HG03354 (cell line): ENCODE measurements around the gene OR51A2.
"Not testable (repeated sequence)": the region's sequence is repeated elsewhere in the genome, so short reads cannot be mapped to it uniquely, and the experiment has no call there.

Experiments
- ATAC-seq: cut with Tn5 transposase; IDR thresholded peaks from one replicate; pipeline ENCODE4 v1.9.1; 2021; ENCODE audit warnings: mild to moderate bottlenecking; ENCODE audit not compliant: unreplicated experiment, poor library complexity, severe bottlenecking

The OR51A2 gene

DNA sequence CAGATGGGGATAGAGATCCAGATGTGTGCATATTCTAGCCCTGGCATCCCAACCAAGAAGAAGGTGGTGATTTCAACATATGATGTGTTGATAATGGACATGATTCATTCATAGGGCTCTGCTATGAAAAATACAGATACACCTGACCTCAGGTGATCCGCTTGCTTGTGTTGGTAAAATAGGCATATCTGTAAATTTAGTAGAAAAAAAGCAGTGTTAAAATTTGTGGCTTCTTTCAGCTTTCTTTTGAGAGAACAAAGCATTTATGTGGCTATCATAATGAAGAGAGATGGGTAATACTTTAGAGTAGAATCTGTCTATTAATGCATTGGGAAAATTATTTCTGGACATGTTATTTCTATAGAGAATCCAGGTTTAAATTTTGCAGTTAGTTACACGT is at the start of gene OR51A2:
Gene OR51A2, minus strand, starts transcription at position 101 of the 400 bp plus-strand sequence. Its CDS starts 0 bp downstream, at position 101.
- not testable (repeated sequence) for ATAC-seq

DNA sequence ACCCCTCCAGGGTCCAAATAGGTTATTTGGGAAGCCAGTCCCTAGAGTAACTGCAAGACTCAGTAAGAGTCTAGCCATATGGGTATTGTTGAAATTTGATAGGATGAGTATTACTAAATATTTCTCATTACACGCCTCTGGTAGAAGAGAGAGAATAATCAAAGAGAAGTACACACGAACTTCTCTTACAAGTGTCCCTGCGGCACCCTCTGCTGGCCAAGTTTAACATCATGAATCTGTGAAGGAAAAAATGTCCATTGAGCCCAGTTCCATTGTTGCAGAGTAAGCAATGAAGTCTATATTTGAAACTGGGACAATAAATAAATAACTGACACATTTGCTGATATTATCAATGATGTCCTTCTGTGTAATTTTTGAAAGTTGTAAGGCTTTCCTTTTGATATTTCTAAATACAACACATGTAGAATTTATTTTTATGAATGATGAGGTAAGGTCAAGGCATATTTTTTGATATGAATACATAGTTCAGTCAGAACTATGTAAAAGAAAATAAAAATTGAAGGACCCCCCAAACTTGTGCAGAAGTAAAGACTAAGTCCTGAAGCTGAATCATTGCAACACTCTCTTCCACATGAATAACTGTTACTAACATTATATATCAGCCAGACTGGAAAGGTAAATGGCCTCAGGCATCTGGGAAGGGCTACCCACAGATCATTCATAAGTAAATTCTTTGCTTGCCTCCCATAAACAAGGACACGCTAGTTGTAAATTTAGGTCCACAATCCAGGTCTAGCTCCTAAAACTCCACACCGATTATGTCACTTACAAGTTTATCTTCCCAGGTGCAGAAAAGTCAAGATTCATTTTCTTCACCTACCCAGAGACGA is 49.1 kb upstream of the OR51A2 start:
- peak; percentile 72 for ATAC-seq

GRCh38 chr11:4994551-4994950 is 39.0 kb upstream of the OR51A2 start, which contains the start of gene OR51L1:
TSS of gene OR51L1 (plus strand) at chr11:4994851. CDS start at chr11:4998983, 4,132 bp downstream.
- no peak for ATAC-seq

DNA sequence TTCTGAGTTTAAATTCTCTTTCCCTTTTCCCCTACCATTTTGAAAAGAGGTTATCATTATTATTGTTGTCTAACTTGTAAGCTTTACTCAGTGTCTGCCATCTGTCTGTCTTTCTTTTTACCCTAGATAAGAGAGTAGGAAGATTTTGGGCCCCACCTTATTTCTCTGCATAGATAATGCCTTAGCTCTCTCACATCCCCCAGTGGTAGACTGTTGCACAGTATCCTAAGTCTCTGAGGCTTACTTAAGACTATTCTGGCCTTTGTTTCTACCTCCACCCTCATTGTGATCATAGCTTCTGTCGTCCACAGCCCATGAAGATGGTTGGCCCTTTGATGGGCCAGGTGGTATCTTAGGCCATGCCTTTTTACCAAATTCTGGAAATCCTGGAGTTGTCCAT is 35.5 kb upstream of the OR51A2 start:
- ATAC-seq, result no peak

DNA sequence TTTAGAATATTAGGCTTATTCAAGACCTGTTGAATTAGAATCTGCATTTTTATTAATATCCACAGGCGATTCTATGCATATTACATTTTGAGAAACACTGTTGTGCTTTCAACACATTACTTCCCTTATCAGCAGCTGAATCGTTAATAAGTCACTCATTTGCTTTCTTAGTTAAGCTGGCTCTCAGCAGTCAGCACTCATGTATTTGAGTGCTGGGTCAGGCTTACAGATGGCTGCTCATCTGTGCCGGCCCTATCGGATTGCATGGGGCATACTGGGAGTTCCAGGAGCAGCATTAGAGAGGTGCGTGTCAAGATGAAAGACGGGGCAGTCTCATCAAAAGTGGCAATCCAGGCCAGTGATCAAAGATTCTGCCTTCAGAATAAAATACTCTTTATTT is 28.3 kb upstream of the OR51A2 start:
- ATAC-seq, result no peak

DNA sequence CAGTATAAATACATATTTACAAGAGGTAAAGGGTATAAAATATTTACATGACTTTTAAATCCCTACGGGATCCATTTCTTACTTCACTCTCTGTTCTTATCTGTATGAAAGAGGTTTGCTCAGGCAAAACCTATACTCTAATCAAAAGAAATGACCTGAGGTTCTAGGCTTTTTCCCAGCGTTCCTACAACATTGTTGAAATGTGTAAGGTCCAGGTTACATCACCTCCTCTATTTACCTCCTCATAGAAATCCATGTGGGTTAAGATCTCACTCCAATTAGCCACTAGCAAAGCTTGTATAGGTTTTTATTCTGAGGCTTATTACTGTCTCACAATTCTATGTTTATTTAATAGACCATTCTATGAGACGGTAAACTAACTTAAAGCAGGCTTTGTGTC is 27.2 kb upstream of the OR51A2 start:
- ATAC-seq, result no peak

DNA sequence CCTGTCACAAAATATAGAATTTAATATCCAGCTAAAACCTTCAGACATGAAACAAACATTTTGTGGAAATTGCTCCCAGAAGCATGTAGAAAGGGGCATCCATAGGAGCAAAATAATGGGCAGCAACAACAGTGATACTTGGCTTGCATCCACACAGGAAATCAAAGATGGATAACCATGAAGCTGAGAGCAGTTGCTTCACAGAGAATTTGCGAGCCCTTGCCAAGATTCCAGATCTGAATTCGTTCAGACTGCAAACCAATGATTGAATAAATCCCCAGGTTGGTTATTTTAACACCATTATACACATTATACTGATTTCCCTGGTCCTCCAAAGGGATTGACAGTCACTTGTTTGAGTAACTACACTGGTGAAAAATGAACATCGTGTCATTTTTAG is 23.5 kb upstream of the OR51A2 start:
- ATAC-seq, result no peak

- no peak for ATAC-seq
Observed at GRCh38 chr11:4975436-4975835, 19.9 kb upstream of the OR51A2 start.

GRCh38 chr11:4962816-4963215 is 7.3 kb upstream of the OR51A2 start:
- no peak for ATAC-seq

DNA sequence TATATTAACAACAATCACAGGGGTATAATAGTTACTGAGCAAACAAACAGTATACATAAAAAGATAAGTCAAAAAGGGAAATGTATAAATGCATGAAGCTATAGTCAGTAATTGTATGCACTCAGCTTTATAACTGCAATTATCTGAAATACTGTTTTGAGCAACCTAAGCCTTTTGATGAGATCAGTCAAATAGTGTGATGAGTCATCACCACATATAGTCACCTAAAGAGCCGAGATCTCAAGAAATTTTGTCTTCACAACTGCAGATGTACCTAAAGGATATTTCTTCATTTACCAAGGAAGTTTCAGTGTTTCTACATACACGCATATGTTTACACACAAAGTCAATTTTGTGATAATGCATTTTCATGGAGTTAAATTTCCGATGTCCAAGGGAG is 5.4 kb upstream of the OR51A2 start:
- no peak for ATAC-seq

DNA sequence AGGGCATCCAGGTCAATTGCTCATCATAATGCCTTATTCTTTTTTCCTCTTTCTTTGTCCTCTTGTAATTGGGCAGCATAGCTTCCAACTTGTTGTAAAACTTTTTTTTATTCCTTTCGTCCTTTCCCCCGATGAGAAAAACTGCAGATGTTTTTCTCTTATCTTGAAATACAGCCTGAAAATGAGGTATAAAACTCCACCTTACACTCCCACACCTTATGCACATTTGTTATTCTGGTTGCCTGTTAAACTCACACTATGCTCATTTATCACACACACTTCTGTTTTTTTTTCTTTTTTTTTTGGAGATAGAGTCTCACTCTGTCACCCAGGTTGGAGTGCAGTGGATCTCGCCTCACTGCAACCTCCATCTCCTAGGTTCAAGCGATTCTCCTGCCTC is 1.9 kb upstream of the OR51A2 start:
- ATAC-seq, result no peak

DNA sequence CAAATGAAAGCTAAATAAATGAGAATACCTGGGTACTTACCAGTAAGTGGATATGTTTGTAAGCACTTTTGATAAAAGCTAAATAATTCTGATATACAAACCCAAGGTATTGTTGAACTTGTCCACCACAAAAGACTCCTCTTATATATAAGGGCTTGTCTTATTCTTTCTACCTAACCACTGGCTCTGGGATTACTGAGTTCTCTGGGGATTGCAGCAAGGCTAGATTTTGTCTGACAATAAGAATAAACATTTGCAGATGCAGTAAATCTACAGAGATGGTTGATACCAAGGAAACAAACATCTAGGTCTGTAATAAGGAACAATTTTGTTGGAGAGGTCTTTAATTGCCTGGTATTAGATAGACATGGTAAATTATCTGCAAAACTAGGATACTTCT is 8.0 kb downstream of the OR51A2 start, which contains the start of gene OR51A4:
Gene OR51A4, minus strand, starts transcription at position 101 of the 400 bp plus-strand sequence. CDS start 505 bp downstream, outside the sequence.
- ATAC-seq, result no peak

- no peak for ATAC-seq
Observed at GRCh38 chr11:4936745-4937144, 18.8 kb downstream of the OR51A2 start.

DNA sequence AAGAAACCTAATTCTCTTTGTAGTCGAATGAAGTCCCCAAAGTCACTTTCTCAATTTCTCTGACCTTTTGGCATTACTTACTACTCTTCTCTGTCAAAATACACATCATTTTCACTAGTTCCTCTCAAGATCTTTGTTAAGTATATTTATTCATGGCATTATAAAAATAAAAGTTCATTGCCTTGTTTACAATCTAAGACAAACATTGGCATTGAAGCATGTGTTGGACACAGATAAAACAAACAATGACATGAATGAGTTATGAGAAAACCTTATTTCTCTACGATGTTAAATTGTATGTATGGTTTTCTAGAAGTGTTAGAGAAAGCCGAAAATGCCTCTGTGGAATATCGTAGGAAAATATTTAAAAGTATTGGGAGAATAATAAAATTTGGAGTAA is 22.8 kb downstream of the OR51A2 start:
- ATAC-seq, result no peak

GRCh38 chr11:4926608-4927007 is 28.9 kb downstream of the OR51A2 start:
- no peak for ATAC-seq

DNA sequence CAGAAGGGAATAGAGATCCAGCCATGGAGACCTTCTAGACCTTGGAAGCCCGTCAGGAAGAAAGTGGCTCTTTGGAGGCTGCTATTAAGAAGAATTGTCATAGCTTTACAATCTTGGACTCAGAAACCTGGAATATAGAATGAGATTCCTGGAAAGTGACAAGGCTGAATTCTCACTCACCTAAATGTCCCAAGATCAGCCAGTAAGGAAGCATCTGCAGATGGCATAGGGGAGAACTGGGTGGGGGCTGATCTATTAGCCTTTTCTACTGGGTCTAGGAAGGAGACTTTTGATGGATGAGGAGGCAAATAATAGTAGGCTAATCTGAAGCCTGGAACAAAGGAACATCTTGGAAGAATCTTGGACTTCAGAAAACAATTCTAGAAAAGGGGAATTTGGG is 31.3 kb downstream of the OR51A2 start, which contains the start of gene OR51G1:
Gene OR51G1, minus strand, starts transcription at position 101 of the 400 bp plus-strand sequence. Its CDS starts 0 bp downstream, at position 101.
- ATAC-seq, result no peak

DNA sequence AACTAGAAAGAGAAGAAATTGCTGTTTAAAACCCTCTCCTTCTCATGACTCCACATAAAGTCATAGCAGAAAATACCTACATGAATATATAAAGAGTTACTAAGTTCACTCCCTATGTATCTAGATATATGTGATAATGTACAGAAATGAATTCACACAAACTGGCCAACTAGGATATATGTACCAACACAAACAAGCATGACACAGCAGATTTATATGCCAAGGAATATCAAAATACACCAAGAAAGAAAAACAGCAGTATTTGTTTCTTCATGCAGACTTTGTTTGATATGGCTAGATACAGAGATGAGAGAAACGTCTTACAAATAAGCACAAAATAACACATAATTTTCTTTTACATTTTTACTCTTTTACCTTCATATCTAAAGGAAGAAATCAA is 33.2 kb downstream of the OR51A2 start:
- no peak for ATAC-seq

- no peak for ATAC-seq
Observed at GRCh38 chr11:4921796-4922195, 33.7 kb downstream of the OR51A2 start.

GRCh38 chr11:4919250-4919649 is 36.3 kb downstream of the OR51A2 start, which contains the start of gene OR51G2:
TSS of gene OR51G2 (minus strand) at chr11:4919350. CDS start at chr11:4915663, 3,687 bp downstream.
- no peak for ATAC-seq

GRCh38 chr11:4916581-4916980 is 38.9 kb downstream of the OR51A2 start:
- ATAC-seq, result no peak
